ENCODE data around the gene PCBP3.

Gene PCBP3

GRCh38 chr21:45911806-45912325 lies 268.3 kb downstream of the PCBP3 start:
- Mint-ChIP-seq H3K9me3 (no peaks in the 10 kb centered on the region), H3K36me3 (ENCODE audit: low read depth) (no peaks in the 10 kb centered on the region), H3K4me1 (ENCODE audit: low read depth) (peaks cover 14% of the 10 kb centered on the region), H3K27me3 (no peaks in the 10 kb centered on the region), H3K4me3 (no peak overlapping the region), H3K27ac (no peak overlapping the region)
- DNase-seq = no peak

DNA sequence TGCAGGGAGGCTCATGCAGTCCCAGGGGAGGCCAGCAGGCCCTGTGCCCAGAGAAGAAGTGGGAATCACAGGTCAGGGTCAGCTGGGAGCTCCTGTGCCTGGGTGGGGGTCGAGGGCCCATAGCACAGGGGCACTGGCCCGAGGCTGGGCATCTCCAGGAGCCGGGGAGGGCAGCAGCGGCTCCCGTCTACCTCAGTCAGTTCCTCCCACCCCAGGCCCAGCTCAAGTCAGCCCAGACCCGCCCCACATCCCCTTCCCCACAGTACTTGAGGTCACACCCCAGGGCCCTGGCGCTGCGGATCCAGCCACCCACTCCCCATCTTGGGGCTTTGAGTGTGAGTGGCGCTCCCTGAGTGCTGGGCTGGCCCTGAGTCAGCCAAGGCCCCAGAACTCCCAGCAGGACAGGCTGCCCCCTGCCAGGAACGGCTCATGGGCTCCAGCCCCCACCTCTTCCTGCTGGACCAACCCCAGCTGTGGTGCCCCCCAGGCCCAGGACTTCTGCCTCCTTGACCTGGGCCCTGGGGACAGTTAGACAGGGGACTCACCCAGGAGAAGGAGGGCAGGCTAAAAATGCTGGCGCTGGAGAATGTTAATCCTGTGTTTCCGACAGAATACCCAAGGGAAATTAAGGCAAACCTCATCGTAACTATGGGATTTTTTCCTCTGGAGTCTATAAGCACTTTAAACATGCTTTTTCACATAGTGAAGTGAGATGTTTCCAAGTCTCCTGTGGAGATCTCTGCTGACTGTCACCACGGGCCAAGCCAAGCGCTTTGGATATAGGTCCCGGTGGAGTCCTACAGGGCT lies 269.3 kb downstream of the PCBP3 start:
- peaks cover 14% of the 10 kb centered on the region for H3K4me1 Mint-ChIP-seq (ENCODE audit: low read depth)
- no peak overlapping the region for H3K4me3 Mint-ChIP-seq
- no peak overlapping the region for H3K27ac Mint-ChIP-seq
- H3K36me3 Mint-ChIP-seq (ENCODE audit: low read depth) = no peaks in the 10 kb centered on the region
- DNase-seq = no peak
- no peaks in the 10 kb centered on the region for H3K9me3 Mint-ChIP-seq
- H3K27me3 Mint-ChIP-seq = no peaks in the 10 kb centered on the region

GRCh38 chr21:45913418-45913765 lies 269.9 kb downstream of the PCBP3 start:
- H3K9me3 Mint-ChIP-seq = no peaks in the 10 kb centered on the region
- no peaks in the 10 kb centered on the region for H3K36me3 Mint-ChIP-seq (ENCODE audit: low read depth)
- H3K27ac Mint-ChIP-seq = no peak overlapping the region
- H3K4me1 Mint-ChIP-seq (ENCODE audit: low read depth) = peaks cover 14% of the 10 kb centered on the region
- DNase-seq = no peak
- no peaks in the 10 kb centered on the region for H3K27me3 Mint-ChIP-seq
- no peak overlapping the region for H3K4me3 Mint-ChIP-seq

- Mint-ChIP-seq H3K27ac (no peak overlapping the region), H3K9me3 (no peaks in the 10 kb centered on the region), H3K4me3 (no peak overlapping the region), H3K4me1 (ENCODE audit: low read depth) (peaks cover 14% of the 10 kb centered on the region), H3K27me3 (no peaks in the 10 kb centered on the region), H3K36me3 (ENCODE audit: low read depth) (no peaks in the 10 kb centered on the region)
- no peak for DNase-seq
These were observed 270.4 kb downstream of the PCBP3 start for GRCh38 chr21:45913886-45914285.

DNA sequence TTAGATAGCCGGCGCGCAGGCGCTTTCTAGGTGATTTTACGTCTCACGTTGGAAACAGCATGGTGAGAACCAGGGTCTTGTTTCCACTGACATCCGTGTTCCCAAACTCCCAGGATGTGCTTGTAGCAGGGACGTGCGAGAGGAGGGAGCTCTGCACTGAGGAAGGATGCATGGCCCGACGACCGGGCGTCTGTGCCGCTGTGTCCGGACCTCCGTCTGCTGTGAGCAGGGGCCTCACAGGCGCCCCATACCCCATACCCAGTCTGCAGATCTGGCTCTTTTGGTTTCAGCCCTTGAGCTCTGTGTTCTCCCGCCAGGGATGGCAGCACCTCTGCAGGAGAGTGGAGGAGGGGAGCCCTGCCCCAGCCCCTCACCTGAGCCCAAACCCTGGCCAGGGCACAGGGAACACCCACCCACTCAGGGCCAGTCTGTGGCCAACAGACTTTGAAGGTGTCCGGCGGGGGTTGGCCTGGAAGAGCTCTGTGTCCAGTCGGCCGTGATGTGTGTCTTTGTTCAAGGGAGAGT lies 270.9 kb downstream of the PCBP3 start:
- H3K36me3 Mint-ChIP-seq (ENCODE audit: low read depth) = no peaks in the 10 kb centered on the region
- no peak overlapping the region for H3K27ac Mint-ChIP-seq
- peaks cover 14% of the 10 kb centered on the region for H3K4me1 Mint-ChIP-seq (ENCODE audit: low read depth)
- no peaks in the 10 kb centered on the region for H3K27me3 Mint-ChIP-seq
- H3K9me3 Mint-ChIP-seq = no peaks in the 10 kb centered on the region
- no peak overlapping the region for H3K4me3 Mint-ChIP-seq
- no peak for DNase-seq

DNA sequence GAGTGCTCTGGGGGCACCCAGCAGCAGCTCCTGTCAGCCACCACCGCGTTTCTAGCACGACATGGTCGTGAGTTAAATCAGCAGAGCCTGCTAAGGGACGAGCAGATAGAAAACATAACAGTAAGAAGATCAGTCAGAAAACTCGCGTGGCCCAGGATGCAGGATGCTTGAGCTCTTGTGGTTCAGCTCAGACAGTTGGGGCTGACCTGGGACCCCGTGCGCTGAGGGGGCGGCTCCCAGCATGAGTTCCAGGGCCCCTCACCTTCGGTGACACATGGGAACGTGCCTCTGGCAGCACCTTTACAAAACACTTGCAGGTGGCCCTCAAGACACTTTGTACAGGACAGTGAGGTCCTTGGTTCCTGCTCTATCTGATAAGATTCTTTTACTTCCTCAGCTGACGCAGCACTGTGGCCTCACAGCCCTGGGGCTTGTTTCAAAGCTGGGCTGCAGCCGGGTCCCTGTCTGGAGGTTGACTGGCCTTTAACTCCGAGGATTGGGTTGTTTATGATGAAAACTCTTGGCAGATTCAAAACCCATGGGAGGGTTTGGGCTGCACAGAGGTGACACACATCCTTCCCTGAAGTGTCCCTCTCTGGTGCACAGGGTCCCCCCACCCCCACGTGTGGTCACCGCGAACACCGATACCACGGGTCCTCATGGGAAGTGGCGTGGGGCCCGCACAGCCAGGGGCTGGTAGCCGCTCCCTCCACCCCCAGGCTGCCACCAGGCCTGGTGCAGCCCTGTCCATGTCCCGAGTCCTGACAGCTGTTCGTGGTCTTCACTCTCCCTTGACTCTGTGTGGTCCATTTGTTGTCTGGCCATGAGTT lies 272.7 kb downstream of the PCBP3 start:
- Mint-ChIP-seq H3K27me3 (no peaks in the 10 kb centered on the region), H3K27ac (no peak overlapping the region), H3K36me3 (ENCODE audit: low read depth) (no peaks in the 10 kb centered on the region), H3K9me3 (no peaks in the 10 kb centered on the region), H3K4me1 (ENCODE audit: low read depth) (peaks cover 14% of the 10 kb centered on the region), H3K4me3 (no peak overlapping the region)
- no peak for DNase-seq

GRCh38 chr21:45917241-45917640 lies 273.7 kb downstream of the PCBP3 start:
- Mint-ChIP-seq H3K4me3 (no peak overlapping the region), H3K4me1 (ENCODE audit: low read depth) (peaks cover 16% of the 10 kb centered on the region), H3K36me3 (ENCODE audit: low read depth) (no peaks in the 10 kb centered on the region), H3K9me3 (no peaks in the 10 kb centered on the region), H3K27ac (no peak overlapping the region), H3K27me3 (no peaks in the 10 kb centered on the region)
- DNase-seq = no peak

DNA sequence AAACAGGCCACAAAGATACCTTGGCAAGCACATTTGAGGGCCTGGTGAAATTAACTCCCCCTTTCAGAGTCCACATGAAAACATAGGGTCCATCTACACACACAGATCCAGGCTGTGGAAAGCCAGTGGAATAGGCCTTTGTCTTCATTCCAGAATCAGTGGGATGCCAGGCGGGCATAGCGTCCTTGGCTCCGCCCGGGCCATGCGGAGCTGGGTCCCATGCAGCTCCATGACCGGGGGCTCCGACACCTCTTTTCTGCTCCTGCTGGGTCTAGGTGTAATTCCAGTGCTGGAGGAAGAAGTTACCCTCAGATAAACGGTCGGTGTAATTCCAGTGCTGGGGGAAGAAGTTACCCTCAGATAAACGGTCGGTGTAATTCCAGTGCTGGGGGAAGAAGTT lies 274.5 kb downstream of the PCBP3 start:
- Mint-ChIP-seq H3K9me3 (no peaks in the 10 kb centered on the region), H3K27me3 (no peaks in the 10 kb centered on the region), H3K36me3 (ENCODE audit: low read depth) (no peaks in the 10 kb centered on the region), H3K4me3 (no peak overlapping the region), H3K27ac (no peak overlapping the region), H3K4me1 (ENCODE audit: low read depth) (peaks cover 21% of the 10 kb centered on the region)
- DNase-seq = no peak

DNA sequence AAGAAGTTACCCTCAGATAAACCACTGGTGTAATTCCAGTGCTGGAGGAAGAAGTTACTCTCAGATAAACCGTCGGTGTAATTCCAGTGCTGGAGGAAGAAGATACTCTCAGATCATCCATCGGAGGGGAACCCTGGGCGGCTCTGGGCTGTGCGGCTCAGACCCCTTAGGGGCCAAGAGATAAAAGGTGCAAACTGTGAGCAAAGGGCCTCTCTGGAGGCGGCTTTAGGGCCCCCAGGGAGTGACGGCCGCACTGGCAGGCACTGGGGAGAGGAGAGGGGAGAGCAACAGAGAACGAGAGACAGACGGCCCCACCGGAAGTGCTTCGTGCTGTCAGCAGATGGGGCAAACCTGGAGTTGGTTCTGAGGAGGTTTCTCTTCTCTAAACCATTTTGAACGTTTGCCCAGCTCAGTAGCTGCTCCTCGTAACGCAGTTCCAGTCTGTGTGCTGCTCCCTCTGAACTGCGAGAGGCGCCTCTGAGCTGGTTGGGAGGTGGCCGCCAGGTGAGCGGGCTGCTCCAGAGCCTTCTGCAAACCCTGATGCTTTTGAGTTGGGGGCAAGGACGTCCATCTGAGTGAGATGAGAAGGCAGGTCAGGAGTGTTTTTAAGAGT lies 275.4 kb downstream of the PCBP3 start:
- Mint-ChIP-seq H3K9me3 (no peaks in the 10 kb centered on the region), H3K4me3 (no peak overlapping the region), H3K27me3 (no peaks in the 10 kb centered on the region), H3K27ac (no peak overlapping the region), H3K4me1 (ENCODE audit: low read depth) (peaks cover 26% of the 10 kb centered on the region), H3K36me3 (ENCODE audit: low read depth) (no peaks in the 10 kb centered on the region)
- DNase-seq = no peak

DNA sequence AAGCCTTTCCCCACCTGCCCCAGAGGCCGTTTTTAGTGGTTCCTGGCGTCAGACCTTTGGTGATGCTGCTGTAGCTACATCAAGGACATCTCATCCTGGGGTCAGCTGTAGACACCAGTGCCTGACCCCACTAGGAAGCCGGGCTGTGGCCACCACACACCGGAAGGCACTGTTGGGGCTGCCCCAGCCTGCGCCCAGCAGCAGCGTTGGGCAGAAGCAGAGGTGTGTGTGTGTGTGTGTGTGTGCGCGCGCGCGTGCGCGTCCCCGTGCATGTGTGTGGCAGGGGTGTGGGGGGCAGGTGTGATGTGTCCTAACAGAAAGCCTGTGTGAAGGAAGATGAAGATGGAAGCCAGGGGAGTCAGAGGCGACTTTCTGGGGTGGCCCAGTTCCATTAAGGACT lies 276.1 kb downstream of the PCBP3 start:
- peaks cover 26% of the 10 kb centered on the region for H3K4me1 Mint-ChIP-seq (ENCODE audit: low read depth)
- no peaks in the 10 kb centered on the region for H3K9me3 Mint-ChIP-seq
- no peak overlapping the region for H3K4me3 Mint-ChIP-seq
- no peaks in the 10 kb centered on the region for H3K27me3 Mint-ChIP-seq
- H3K36me3 Mint-ChIP-seq (ENCODE audit: low read depth) = no peaks in the 10 kb centered on the region
- no peak for DNase-seq
- H3K27ac Mint-ChIP-seq = no peak overlapping the region

GRCh38 chr21:45920824-45921600 lies 277.5 kb downstream of the PCBP3 start:
- Mint-ChIP-seq H3K9me3 (no peaks in the 10 kb centered on the region), H3K27ac (no peak overlapping the region), H3K36me3 (ENCODE audit: low read depth) (no peaks in the 10 kb centered on the region), H3K27me3 (no peaks in the 10 kb centered on the region), H3K4me1 (ENCODE audit: low read depth) (peaks cover 19% of the 10 kb centered on the region), H3K4me3 (no peak overlapping the region)
- no peak for DNase-seq

- peaks cover 12% of the 10 kb centered on the region for H3K4me1 Mint-ChIP-seq (ENCODE audit: low read depth)
- H3K9me3 Mint-ChIP-seq = no peaks in the 10 kb centered on the region
- H3K27me3 Mint-ChIP-seq = no peaks in the 10 kb centered on the region
- H3K27ac Mint-ChIP-seq = no peak overlapping the region
- H3K4me3 Mint-ChIP-seq = no peak overlapping the region
- no peaks in the 10 kb centered on the region for H3K36me3 Mint-ChIP-seq (ENCODE audit: low read depth)
- DNase-seq = no peak
These were observed 278.4 kb downstream of the PCBP3 start for GRCh38 chr21:45921917-45922316.

GRCh38 chr21:45922648-45923047 lies 279.1 kb downstream of the PCBP3 start:
- H3K36me3 Mint-ChIP-seq (ENCODE audit: low read depth) = no peaks in the 10 kb centered on the region
- no peaks in the 10 kb centered on the region for H3K9me3 Mint-ChIP-seq
- H3K27me3 Mint-ChIP-seq = no peaks in the 10 kb centered on the region
- H3K4me1 Mint-ChIP-seq (ENCODE audit: low read depth) = peaks cover 15% of the 10 kb centered on the region
- DNase-seq = no peak
- H3K4me3 Mint-ChIP-seq = no peak overlapping the region
- no peak overlapping the region for H3K27ac Mint-ChIP-seq

DNA sequence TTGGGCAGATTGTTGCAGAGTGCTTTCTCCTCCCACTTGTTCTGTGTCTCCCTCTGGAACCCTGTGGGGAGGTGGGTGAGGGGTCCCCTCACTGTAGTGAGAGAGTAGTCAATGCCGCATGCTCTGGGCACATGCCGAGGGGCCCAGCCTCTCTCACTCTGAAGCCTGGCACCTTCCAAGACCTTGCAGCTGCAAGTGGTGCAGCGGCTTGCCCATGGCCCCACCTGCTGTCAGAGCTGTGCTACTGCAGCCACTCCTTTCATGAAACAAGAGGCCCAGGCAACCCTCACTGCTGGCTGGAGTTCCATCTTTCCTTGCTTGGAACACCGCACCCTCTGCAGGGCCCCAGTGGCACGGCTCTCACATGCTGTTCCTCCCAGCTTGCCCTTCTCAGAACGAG lies 279.6 kb downstream of the PCBP3 start:
- Mint-ChIP-seq H3K9me3 (no peaks in the 10 kb centered on the region), H3K36me3 (ENCODE audit: low read depth) (no peaks in the 10 kb centered on the region), H3K27ac (no peak overlapping the region), H3K4me1 (ENCODE audit: low read depth) (peaks cover 15% of the 10 kb centered on the region), H3K4me3 (no peak overlapping the region), H3K27me3 (no peaks in the 10 kb centered on the region)
- peak; percentile 82 for DNase-seq

All from activated T-cell treated with anti-CD3 and anti-CD28 coated beads, Interleukin-2, amount 50 U/mL, for 24 hours (primary cell).